H9 (cell line): Measurements from ENCODE around the gene DNASE1L1. TPM values are rescaled to one million over a fixed set of nuclear protein-coding genes. Genes with fewer than 3 reads are reported as not detected.

Source experiments
- DNase-seq: peaks from one replicate; pipeline ENCODE4 v3.0.0-alpha.2; 2017
- H2AFZ ChIP-seq: one replicate; pipeline ENCODE4 v1.6.1; 2013; ENCODE audit warnings: mild to moderate bottlenecking, low read length, control low read depth, moderate library complexity
- H2AK5ac ChIP-seq: 2 replicates; pipeline ENCODE4 v1.6.1; 2013; ENCODE audit warnings: low read length, control low read depth, mixed read lengths; ENCODE audit not compliant: insufficient read length
- H2BK120ac ChIP-seq: one replicate; pipeline ENCODE4 v1.6.1; 2013; ENCODE audit warnings: low read depth, mild to moderate bottlenecking, low read length, control low read depth, inconsistent platforms; ENCODE audit not compliant: poor library complexity, severe bottlenecking
- H2BK12ac ChIP-seq: 2 replicates; pipeline ENCODE4 v1.6.1; 2013; ENCODE audit warnings: low read length, control low read depth, mixed read lengths, low read depth; ENCODE audit not compliant: insufficient read length
- H2BK15ac ChIP-seq: 2 replicates; pipeline ENCODE4 v1.6.1; 2013; ENCODE audit warnings: low read depth, low read length, control low read depth
- H2BK20ac ChIP-seq: one replicate; pipeline ENCODE4 v1.6.1; 2013; ENCODE audit warnings: low read depth, mild to moderate bottlenecking, low read length, control low read depth, inconsistent platforms; ENCODE audit not compliant: poor library complexity, severe bottlenecking
- H2BK5ac ChIP-seq: 2 replicates; pipeline ENCODE4 v1.6.1; 2013; ENCODE audit warnings: low read length, control low read depth, mixed read lengths; ENCODE audit not compliant: insufficient read length
- H3K14ac ChIP-seq: 2 replicates; pipeline ENCODE4 v1.6.1; 2013; ENCODE audit warnings: low read length, control low read depth; ENCODE audit not compliant: insufficient read depth
- H3K18ac ChIP-seq: 2 replicates; pipeline ENCODE4 v1.6.1; 2013; ENCODE audit warnings: low read depth, mild to moderate bottlenecking, mixed read lengths, low read length, control low read depth; ENCODE audit not compliant: insufficient read length
- H3K23ac ChIP-seq: 2 replicates; pipeline ENCODE4 v1.6.1; 2013; ENCODE audit warnings: low read length, control low read depth, mixed read lengths, low read depth; ENCODE audit not compliant: insufficient read length
- H3K23me2 ChIP-seq: 2 replicates; pipeline ENCODE4 v1.6.1; 2013; ENCODE audit warnings: low read depth, mild to moderate bottlenecking, mixed read lengths, low read length, control low read depth; ENCODE audit not compliant: insufficient read length, poor library complexity, severe bottlenecking
- H3K27ac ChIP-seq: 2 replicates; pipeline ENCODE4 v1.5.1; 2013; ENCODE audit warnings: low read length, control low read depth, mixed read lengths, low read depth; ENCODE audit not compliant: insufficient read length
- H3K27me3 ChIP-seq: 2 replicates; pipeline ENCODE4 v1.6.1; 2013; ENCODE audit warnings: low read length, control low read depth, inconsistent platforms; ENCODE audit not compliant: insufficient read depth
- H3K4ac ChIP-seq: 2 replicates; pipeline ENCODE4 v1.6.1; 2013; ENCODE audit warnings: low read depth, mild to moderate bottlenecking, control low read depth, inconsistent platforms, low read length, moderate library complexity
- H3K4me1 ChIP-seq: 2 replicates; pipeline ENCODE4 v1.6.1; 2013; ENCODE audit warnings: low read length, control low read depth, inconsistent platforms; ENCODE audit not compliant: insufficient read depth
- H3K4me2 ChIP-seq: 2 replicates; pipeline ENCODE4 v1.6.1; 2013; ENCODE audit warnings: low read length, control low read depth, mixed read lengths; ENCODE audit not compliant: insufficient read length, insufficient read depth
- H3K56ac ChIP-seq: 2 replicates; pipeline ENCODE4 v1.6.1; 2013; ENCODE audit warnings: low read depth, mild to moderate bottlenecking, mixed read lengths, low read length, control low read depth; ENCODE audit not compliant: insufficient read length
- H3K79me1 ChIP-seq: 2 replicates; pipeline ENCODE4 v1.6.1; 2013; ENCODE audit warnings: low read depth, mild to moderate bottlenecking, moderate library complexity, low read length, control low read depth, inconsistent platforms; ENCODE audit not compliant: insufficient read depth, poor library complexity, severe bottlenecking
- H3K79me2 ChIP-seq: 2 replicates; pipeline ENCODE4 v1.6.1; 2013; ENCODE audit warnings: low read length, control low read depth, inconsistent platforms; ENCODE audit not compliant: insufficient read depth
- H3K9ac ChIP-seq: 2 replicates; pipeline ENCODE4 v1.6.1; 2013; ENCODE audit warnings: low read length, control low read depth, mixed read lengths; ENCODE audit not compliant: insufficient read length; ENCODE audit errors: extremely low read depth
- H3K9me3 ChIP-seq: one replicate; pipeline ENCODE4 v1.6.1; 2013; ENCODE audit warnings: low read depth, low read length, inconsistent platforms; ENCODE audit not compliant: control insufficient read depth
- H3T11ph ChIP-seq: one replicate; pipeline ENCODE4 v1.6.1; 2013; ENCODE audit warnings: mild to moderate bottlenecking, low read length, control low read depth, inconsistent platforms
- H4K20me1 ChIP-seq: one replicate; pipeline ENCODE4 v1.6.1; 2013; ENCODE audit not compliant: control insufficient read depth, insufficient read length, insufficient read depth
- H4K5ac ChIP-seq: 2 replicates; pipeline ENCODE4 v1.6.1; 2013; ENCODE audit warnings: low read depth, mild to moderate bottlenecking, mixed read lengths, low read length, control low read depth; ENCODE audit not compliant: insufficient read length
- H4K8ac ChIP-seq: replicated peaks from 2 replicates; pipeline ENCODE4 v1.6.1; 2013; ENCODE audit warnings: low read length, control low read depth, mixed read lengths, low read depth; ENCODE audit not compliant: insufficient read length
- H4K91ac ChIP-seq: 2 replicates; pipeline ENCODE4 v1.6.1; 2013; ENCODE audit warnings: low read depth, mild to moderate bottlenecking, moderate library complexity, mixed read lengths, low read length, control low read depth; ENCODE audit not compliant: insufficient read length
- H3K27ac Mint-ChIP-seq, 3 experiments: 2 replicates in 2 of 3; 3 replicates in 1 of 3; pipeline ENCODE4 v1.8.0; 2020 to 2021; ENCODE audit warnings: mixed read lengths in 3 of 3, mild to moderate bottlenecking in 1 of 3, moderate library complexity in 1 of 3
- H3K27me3 Mint-ChIP-seq: 2 replicates; pipeline ENCODE4 v1.8.0; 2021; ENCODE audit warnings: low read depth, mild to moderate bottlenecking, moderate library complexity, mixed read lengths
- H3K36me3 Mint-ChIP-seq, 3 experiments: 2 replicates in 2 of 3; 3 replicates in 1 of 3; pipeline ENCODE4 v1.8.0; 2020 to 2021; ENCODE audit warnings: low read depth in 3 of 3, mixed read lengths in 3 of 3; ENCODE audit not compliant: insufficient read depth in 1 of 3
- H3K4me1 Mint-ChIP-seq, 2 experiments: 2 replicates each; pipeline ENCODE4 v1.8.0; 2020; ENCODE audit warnings: mixed read lengths in 2 of 2
- H3K4me3 Mint-ChIP-seq, 2 experiments: 2 replicates in 1 of 2; 3 replicates in 1 of 2; pipeline ENCODE4 v1.8.0; 2020 to 2021; ENCODE audit warnings: mild to moderate bottlenecking in 2 of 2, mixed read lengths in 2 of 2, moderate library complexity in 1 of 2
- H3K9me3 Mint-ChIP-seq, 2 experiments: 2 replicates in 1 of 2; 3 replicates in 1 of 2; pipeline ENCODE4 v1.8.0; 2020; ENCODE audit warnings: mild to moderate bottlenecking in 2 of 2, mixed read lengths in 2 of 2, moderate library complexity in 1 of 2
- WGBS: extraction: QIAGEN DNeasy Blood & Tissue Kit; methylation state at CpG from one replicate; pipeline ENCODE4 v1.1.7; 2013; ENCODE audit warnings: missing lambda C conversion rate, low lambda C conversion rate, mixed read lengths; ENCODE audit not compliant: insufficient read length; ENCODE audit errors: extremely low coverage; 5-methylcytosine and 5-hydroxymethylcytosine counted together
- total RNA-seq: library from RNA; stranded (reverse); gene quantifications from 2 replicates; pipeline ENCODE4 v1.2.1, GENCODE V29; 2021
- TF ChIP-seq, protein P1 (sequence below): fragments of 200-600 bp; sonication (generic); conservative IDR thresholded peaks from 3 replicates; pipeline ENCODE4 v1.8.0; 2021; ENCODE audit warnings: antibody characterized with exemption, mild to moderate bottlenecking

The DNASE1L1 gene
- total RNA-seq, 1 experiment from 2014 or later, result 14.5 TPM

DNA sequence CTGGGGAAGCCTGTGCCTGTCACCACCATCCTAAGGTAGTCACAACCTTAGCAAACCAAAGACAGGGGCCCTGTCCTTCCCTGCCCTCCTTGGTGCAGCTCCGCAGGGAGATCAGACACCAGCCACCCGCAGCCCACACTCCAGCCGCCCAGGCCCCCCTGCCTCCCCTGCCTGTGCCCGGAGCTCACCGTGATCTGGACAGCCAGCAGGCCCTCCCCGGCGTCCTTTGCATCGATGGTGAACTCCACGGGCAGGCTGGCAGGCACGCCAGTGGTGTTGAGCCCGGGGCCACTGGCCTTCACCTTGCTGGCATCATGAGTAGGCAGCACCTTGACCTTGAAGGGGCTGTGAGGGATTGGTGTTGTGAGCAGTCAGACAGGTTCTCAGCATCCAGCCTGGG, 51.0 kb downstream of the DNASE1L1 start:
- Mint-ChIP-seq H3K4me1 (no peaks in the 10 kb centered on the region), H3K27me3 (peaks cover 5% of the 10 kb centered on the region), H3K9me3 (peaks cover 54 to 71% of the 10 kb centered on the region in 2 experiments), H3K4me3 (no peak overlapping the region), H3K27ac (no peak overlapping the region), H3K36me3 (peaks cover 34 to 84% (median 82%) of the 10 kb centered on the region in 3 experiments)
- no CpG with 5 or more reads among the region's 11 CpGs for WGBS
- Histone ChIP-seq H2BK20ac (no peak overlapping the region), H4K8ac (no peak overlapping the region), H3K9me3 (peaks cover 26% of the 10 kb centered on the region), H3K4ac (no peak overlapping the region), H3K56ac (no peak overlapping the region), H3K23ac (no peak overlapping the region), H2AFZ (no peak overlapping the region), H4K91ac (no peak overlapping the region), H2BK12ac (no peak overlapping the region), H3T11ph (no peak overlapping the region), H3K27me3 (no peaks in the 10 kb centered on the region), H4K5ac (no peak overlapping the region), H3K9ac (no peak overlapping the region), H2AK5ac (no peak overlapping the region), H3K14ac (no peak overlapping the region), H3K79me2 (no peaks in the 10 kb centered on the region), H3K4me2 (no peak overlapping the region), H3K4me1 (no peaks in the 10 kb centered on the region), H4K20me1 (peaks cover 3% of the 10 kb centered on the region), H3K27ac (no peak overlapping the region), H2BK120ac (no peak overlapping the region), H3K23me2 (peaks cover 3% of the 10 kb centered on the region), H2BK15ac (no peak overlapping the region), H2BK5ac (no peak overlapping the region), H3K79me1 (no peaks in the 10 kb centered on the region), H3K18ac (no peak overlapping the region)
- TF ChIP-seq, protein P1, sequence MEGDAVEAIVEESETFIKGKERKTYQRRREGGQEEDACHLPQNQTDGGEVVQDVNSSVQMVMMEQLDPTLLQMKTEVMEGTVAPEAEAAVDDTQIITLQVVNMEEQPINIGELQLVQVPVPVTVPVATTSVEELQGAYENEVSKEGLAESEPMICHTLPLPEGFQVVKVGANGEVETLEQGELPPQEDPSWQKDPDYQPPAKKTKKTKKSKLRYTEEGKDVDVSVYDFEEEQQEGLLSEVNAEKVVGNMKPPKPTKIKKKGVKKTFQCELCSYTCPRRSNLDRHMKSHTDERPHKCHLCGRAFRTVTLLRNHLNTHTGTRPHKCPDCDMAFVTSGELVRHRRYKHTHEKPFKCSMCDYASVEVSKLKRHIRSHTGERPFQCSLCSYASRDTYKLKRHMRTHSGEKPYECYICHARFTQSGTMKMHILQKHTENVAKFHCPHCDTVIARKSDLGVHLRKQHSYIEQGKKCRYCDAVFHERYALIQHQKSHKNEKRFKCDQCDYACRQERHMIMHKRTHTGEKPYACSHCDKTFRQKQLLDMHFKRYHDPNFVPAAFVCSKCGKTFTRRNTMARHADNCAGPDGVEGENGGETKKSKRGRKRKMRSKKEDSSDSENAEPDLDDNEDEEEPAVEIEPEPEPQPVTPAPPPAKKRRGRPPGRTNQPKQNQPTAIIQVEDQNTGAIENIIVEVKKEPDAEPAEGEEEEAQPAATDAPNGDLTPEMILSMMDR, result no peak
- DNase-seq, result no peak
